AG09309 (cell line): ENCODE results near the gene TAS2R42.

Experiments used
- DNase-seq: peaks from one replicate; pipeline ENCODE4 v3.0.0-alpha.2; 2010; ENCODE audit warnings: low read depth
- H3K4me3 ChIP-seq: 2 replicates; pipeline ENCODE4 v1.5.1; 2011; ENCODE audit warnings: mild to moderate bottlenecking, low read depth, low read length, moderate library complexity; ENCODE audit not compliant: control insufficient read depth
- CTCF ChIP-seq: IDR thresholded peaks from 2 replicates; pipeline ENCODE4 v1.5.1; 2011; ENCODE audit warnings: mild to moderate bottlenecking, low read depth, low read length, inconsistent platforms; ENCODE audit not compliant: insufficient read depth, control insufficient read depth; ENCODE audit errors: missing control alignments

Gene TAS2R42, protein sequence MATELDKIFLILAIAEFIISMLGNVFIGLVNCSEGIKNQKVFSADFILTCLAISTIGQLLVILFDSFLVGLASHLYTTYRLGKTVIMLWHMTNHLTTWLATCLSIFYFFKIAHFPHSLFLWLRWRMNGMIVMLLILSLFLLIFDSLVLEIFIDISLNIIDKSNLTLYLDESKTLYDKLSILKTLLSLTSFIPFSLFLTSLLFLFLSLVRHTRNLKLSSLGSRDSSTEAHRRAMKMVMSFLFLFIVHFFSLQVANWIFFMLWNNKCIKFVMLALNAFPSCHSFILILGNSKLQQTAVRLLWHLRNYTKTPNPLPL

DNA sequence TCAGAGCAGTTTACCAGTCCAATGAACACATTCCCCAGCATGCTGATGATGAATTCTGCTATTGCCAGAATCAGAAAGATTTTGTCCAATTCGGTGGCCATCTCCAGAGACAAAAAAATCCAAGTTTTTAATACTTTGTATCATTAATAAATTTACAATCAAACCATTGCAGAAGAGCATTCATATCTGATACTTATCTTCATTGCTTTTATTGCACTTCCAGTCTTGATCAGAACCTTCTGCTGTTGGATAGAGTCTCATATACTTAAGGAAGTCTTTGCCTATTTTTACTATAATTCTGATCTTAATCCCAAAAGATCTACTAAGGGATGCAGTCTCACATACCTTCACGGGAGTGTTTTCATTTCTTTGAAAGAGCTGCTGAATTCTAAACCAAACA, at the start of gene TAS2R42:
Gene TAS2R42 (minus strand): TSS at position 101 of the 400 bp plus-strand sequence. CDS start 0 bp downstream, at position 101.
- no peak for TF ChIP-seq CTCF
- H3K4me3 ChIP-seq, result no peak within 1 kb of the TSS
- DNase-seq, result no peak

DNA sequence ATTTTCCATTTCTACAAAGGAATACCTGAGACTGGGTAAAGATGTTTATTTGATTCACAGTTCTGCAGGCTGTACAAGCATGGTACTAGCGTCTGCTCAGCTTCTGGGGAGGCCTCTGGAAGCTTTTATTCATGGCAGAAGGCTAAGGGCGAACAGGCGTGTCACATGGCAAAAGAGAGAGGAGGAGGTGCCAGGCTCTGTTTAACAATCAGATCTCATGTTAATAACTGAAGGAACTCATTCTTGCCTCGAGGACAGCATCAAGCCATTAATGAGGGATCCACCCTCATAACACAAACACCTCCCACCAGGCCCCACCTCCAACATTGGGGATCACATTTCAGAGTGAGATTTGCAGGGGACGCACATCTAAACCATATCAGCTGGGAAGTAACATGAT, 46.8 kb upstream of the TAS2R42 start:
- TF ChIP-seq CTCF, result no peak
- H3K4me3 ChIP-seq, result no peak overlapping the region
- DNase-seq, result no peak

DNA sequence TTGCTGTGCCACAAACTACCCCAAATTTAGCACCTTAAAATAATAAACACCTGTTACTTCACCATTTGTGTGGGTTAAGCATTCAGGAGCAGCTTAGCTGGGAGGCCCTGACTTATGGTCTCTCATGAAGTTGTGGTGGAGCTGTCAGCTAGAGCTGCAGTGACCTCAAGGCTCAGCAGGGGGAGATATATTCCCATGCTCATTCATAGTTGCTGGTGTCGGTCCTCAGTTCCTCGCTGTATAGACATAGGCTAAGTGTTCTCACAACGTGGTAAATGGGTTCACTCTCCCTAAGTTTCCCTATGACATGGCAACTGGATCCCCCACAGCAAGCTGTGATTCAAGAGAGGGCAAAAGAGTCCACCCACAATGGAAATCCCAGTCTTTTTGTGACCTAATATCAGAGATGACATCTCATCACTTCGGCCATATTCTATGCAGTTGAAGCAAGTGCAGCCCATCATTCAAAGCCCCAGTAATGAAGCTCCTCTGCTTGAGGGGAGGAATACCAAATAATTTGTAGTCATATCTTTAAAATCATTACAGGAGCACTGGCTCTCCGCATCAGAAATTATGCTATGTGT, 41.7 kb upstream of the TAS2R42 start:
- peak; percentile 62 for TF ChIP-seq CTCF
- H3K4me3 ChIP-seq, result no peak overlapping the region
- DNase-seq, result no peak

- no peak for TF ChIP-seq CTCF
- DNase-seq, result no peak
- H3K4me3 ChIP-seq, result no peak overlapping the region
Measured at GRCh38 chr12:11227373-11227772, 40.6 kb upstream of the TAS2R42 start.

DNA sequence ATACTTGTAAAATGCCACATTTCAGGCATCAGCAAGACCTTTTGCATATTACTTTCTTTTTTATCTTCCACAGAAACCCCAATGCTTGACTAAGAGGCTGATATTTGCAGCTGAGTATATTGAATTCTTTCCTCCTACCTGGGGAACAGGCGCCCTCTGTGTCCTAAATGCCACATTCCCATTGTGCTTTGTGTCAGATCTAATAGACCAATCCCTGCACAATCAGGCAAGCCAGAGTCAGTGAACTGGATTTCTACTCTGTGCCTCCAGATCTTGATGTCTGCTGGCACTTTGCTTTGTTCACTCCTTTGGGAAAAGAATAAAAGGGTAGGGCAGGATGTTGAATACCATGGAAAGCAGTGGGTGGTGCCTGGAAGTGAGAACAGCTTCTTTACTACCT, 22.4 kb upstream of the TAS2R42 start:
- no peak overlapping the region for H3K4me3 ChIP-seq
- no peak for TF ChIP-seq CTCF
- no peak for DNase-seq

DNA sequence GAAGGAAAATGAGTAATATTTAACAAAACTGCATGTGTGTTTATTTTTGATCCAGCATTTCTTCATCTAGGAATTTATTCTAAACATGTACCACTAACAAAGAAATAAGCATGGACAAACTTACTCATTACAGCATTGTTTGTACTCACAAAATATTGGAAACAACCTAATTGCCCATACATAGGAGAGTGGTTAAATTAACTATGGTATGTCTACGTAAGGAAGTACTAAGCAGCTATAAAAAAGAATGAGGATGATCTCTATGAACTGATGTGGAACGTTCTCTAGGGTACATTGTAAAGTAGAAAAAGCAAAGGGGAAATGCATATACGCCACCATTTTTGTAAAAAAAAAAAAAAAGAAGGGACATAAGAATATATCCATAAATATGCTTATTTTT, 17.4 kb upstream of the TAS2R42 start:
- no peak for TF ChIP-seq CTCF
- no peak overlapping the region for H3K4me3 ChIP-seq
- no peak for DNase-seq
